ENCODE measurements around the gene EIF5B. TPM values are rescaled to one million over a fixed set of nuclear protein-coding genes. Genes with fewer than 3 reads are reported as not detected.

EIF5B gene
- total RNA-seq, 1 experiment from 2014 or later: 49.0 TPM

GRCh38 chr2:99439971-99440505 is 102.8 kb downstream of the EIF5B start:
- TF ChIP-seq SIN3A (IDR thresholded peaks at IDR 0.05; ENCODE audit: borderline replicate concordance, insufficient read depth, low read depth, low read length) (no peak), REST (IDR thresholded peaks at IDR 0.05; ENCODE audit: insufficient read depth in 1 of 2, low read depth in 2 of 2, low read length in 1 of 2) (no peak), TCF7L2 (IDR thresholded peaks at IDR 0.05; ENCODE audit: low read depth, low read length) (no peak), POLR2AphosphoS5 (IDR thresholded peaks at IDR 0.05; ENCODE audit: low read depth, low read length) (no peak)
- TF ChIP-seq, protein P1, sequence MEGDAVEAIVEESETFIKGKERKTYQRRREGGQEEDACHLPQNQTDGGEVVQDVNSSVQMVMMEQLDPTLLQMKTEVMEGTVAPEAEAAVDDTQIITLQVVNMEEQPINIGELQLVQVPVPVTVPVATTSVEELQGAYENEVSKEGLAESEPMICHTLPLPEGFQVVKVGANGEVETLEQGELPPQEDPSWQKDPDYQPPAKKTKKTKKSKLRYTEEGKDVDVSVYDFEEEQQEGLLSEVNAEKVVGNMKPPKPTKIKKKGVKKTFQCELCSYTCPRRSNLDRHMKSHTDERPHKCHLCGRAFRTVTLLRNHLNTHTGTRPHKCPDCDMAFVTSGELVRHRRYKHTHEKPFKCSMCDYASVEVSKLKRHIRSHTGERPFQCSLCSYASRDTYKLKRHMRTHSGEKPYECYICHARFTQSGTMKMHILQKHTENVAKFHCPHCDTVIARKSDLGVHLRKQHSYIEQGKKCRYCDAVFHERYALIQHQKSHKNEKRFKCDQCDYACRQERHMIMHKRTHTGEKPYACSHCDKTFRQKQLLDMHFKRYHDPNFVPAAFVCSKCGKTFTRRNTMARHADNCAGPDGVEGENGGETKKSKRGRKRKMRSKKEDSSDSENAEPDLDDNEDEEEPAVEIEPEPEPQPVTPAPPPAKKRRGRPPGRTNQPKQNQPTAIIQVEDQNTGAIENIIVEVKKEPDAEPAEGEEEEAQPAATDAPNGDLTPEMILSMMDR (IDR thresholded peaks at IDR 0.05): no peak
- intact Hi-C loops (cut with micrococcal nuclease; ENCODE audit: unreplicated experiment): no loop called here
- in situ Hi-C loops (cut with HindIII; ENCODE audit: low pct_unique_long_range_greater_than_20kb, low sequenced_read_pairs): no loop called here
- ATAC-seq (no peak), DNase-seq (ENCODE audit: low read depth, low spot score) (no peak)
- ChIA-PET CTCF (no interaction called here), POLR2A (no interaction called here)
- no peak overlapping the region for H3K27ac ChIP-seq (ENCODE audit: low read length)
- H3K4me3 ChIP-seq (ENCODE audit: low read depth in 2 of 2, low read length in 2 of 2): no peak overlapping the region
- peaks cover 21% of the 10 kb centered on the region for H3K36me3 ChIP-seq (ENCODE audit: control insufficient read depth, insufficient read depth, low read length)
- H3K4me1 ChIP-seq (ENCODE audit: control insufficient read depth, insufficient read depth, low read length): no peaks in the 10 kb centered on the region
- no peaks in the 10 kb centered on the region for H3K9me3 ChIP-seq (ENCODE audit: control insufficient read depth, insufficient read depth, low read depth, low read length)
- no peaks in the 10 kb centered on the region for H3K27me3 ChIP-seq (ENCODE audit: control insufficient read depth, insufficient read depth, low read length)
- BruUV-seq (replicated peaks): no TSS peak

DNA sequence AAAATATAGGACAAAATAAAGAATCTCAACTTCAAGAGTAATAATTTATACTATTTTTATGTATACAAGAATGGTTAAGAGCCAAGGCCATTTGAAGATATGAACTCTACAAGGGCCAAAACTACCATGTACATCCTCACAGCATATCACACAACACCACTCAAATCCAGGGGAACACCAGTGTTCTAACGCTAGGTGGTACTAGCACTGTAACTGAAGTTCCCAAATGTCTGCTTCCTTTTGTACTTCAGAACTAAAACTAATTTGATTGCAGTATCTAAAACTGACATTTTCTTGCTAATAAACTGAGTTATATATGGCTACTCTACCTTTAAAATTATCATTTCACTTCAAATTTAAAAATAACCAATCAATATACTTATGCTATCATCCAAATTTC is 105.6 kb downstream of the EIF5B start:
- H3K9me3 ChIP-seq (ENCODE audit: control insufficient read depth, insufficient read depth, low read depth, low read length): no peaks in the 10 kb centered on the region
- H3K27me3 ChIP-seq (ENCODE audit: control insufficient read depth, insufficient read depth, low read length): no peaks in the 10 kb centered on the region
- in situ Hi-C loops (cut with HindIII; ENCODE audit: low pct_unique_long_range_greater_than_20kb, low sequenced_read_pairs) (no loop called here), intact Hi-C loops (cut with micrococcal nuclease; ENCODE audit: unreplicated experiment) (no loop called here)
- CTCF ChIA-PET: no interaction called here
- no peak overlapping the region for H3K4me3 ChIP-seq (ENCODE audit: low read depth in 2 of 2, low read length in 2 of 2)
- no peaks in the 10 kb centered on the region for H3K4me1 ChIP-seq (ENCODE audit: control insufficient read depth, insufficient read depth, low read length)
- POLR2A ChIA-PET: no interaction called here
- H3K36me3 ChIP-seq (ENCODE audit: control insufficient read depth, insufficient read depth, low read length): peaks cover 10% of the 10 kb centered on the region
- ATAC-seq (no peak), DNase-seq (ENCODE audit: low read depth, low spot score) (no peak)
- TF ChIP-seq, protein P1 (IDR thresholded peaks at IDR 0.05): peak; percentile 38; the same call in 1 of the 2 replicates
- TF ChIP-seq REST (IDR thresholded peaks at IDR 0.05; ENCODE audit: insufficient read depth in 1 of 2, low read depth in 2 of 2, low read length in 1 of 2): no peak
- no peak overlapping the region for H3K27ac ChIP-seq (ENCODE audit: low read length)
- BruUV-seq (replicated peaks): no TSS peak

Data from Panc1 (cell line).